Left ventricle myocardium inferior (tissue), 1 donor: ENCODE measurements around the gene VSIG8. TPM values are rescaled to one million over a fixed set of nuclear protein-coding genes. Genes with fewer than 3 reads are reported as not detected.

Experiments
- DNase-seq: peaks from one replicate; pipeline ENCODE4 v3.0.0-alpha.2; 2020
- H3K27ac ChIP-seq: fragments of 200-600 bp; replicated peaks from 2 replicates; pipeline ENCODE4 v1.8.0; 2021
- H3K27me3 ChIP-seq: fragments of 200-600 bp; 2 replicates; pipeline ENCODE4 v1.8.0; 2021; ENCODE audit warnings: low read depth
- H3K36me3 ChIP-seq: fragments of 200-600 bp; 2 replicates; pipeline ENCODE4 v1.8.0; 2021
- H3K4me1 ChIP-seq: fragments of 200-600 bp; 2 replicates; pipeline ENCODE4 v1.8.0; 2021
- H3K4me3 ChIP-seq: fragments of 200-600 bp; 2 replicates; pipeline ENCODE4 v1.8.0; 2021; ENCODE audit warnings: mild to moderate bottlenecking, moderate library complexity
- H3K9me3 ChIP-seq: fragments of 200-600 bp; replicated peaks from 2 replicates; pipeline ENCODE4 v1.8.0; 2021
- intact Hi-C: fragments of 100-400 bp; cut with micrococcal nuclease; formaldehyde crosslinking; loops from one replicate; pipeline ENCODE4 v1.11.0; 2022
- total RNA-seq: library from RNA; stranded (reverse); fragmentation: NEBNext Ultra II Directional; extraction: Animal tissue kit (Norgen Biotek cat#: 25700); gene quantifications from one replicate; pipeline ENCODE4 v1.2.1, GENCODE V29; 2021
- TF ChIP-seq, protein P1 (sequence below): fragments of 200-600 bp; IDR thresholded peaks from 2 replicates; pipeline ENCODE4 v1.8.0; 2021; ENCODE audit warnings: antibody characterized with exemption, mild to moderate bottlenecking, borderline replicate concordance
- donor health status: DM: no; HTN: yes; CAD: no; lungs with severe emphysema.

Gene VSIG8
- total RNA-seq, 1 donor from 2014 or later: not detected

DNA sequence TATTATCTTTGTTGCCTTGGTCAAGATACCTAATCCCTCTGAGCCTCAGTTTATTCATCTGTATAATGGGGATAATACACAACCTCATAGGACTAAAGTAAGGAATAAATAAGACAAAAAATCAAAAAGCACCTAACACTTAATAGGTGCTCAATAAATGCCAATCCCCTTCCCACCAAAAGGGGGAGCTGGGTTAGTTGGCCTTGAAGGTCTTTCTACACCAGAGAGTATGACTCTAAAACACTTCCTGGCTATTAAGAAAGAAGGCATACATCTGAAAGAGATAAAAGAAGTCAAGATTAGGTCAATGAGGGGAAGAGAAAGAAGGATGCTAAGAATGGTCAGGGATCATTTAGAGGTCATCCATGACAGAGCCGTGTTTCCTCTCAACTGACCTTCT lies 11.1 kb downstream of the VSIG8 start:
- H3K9me3 ChIP-seq: no peaks in the 10 kb centered on the region
- TF ChIP-seq, protein P1, sequence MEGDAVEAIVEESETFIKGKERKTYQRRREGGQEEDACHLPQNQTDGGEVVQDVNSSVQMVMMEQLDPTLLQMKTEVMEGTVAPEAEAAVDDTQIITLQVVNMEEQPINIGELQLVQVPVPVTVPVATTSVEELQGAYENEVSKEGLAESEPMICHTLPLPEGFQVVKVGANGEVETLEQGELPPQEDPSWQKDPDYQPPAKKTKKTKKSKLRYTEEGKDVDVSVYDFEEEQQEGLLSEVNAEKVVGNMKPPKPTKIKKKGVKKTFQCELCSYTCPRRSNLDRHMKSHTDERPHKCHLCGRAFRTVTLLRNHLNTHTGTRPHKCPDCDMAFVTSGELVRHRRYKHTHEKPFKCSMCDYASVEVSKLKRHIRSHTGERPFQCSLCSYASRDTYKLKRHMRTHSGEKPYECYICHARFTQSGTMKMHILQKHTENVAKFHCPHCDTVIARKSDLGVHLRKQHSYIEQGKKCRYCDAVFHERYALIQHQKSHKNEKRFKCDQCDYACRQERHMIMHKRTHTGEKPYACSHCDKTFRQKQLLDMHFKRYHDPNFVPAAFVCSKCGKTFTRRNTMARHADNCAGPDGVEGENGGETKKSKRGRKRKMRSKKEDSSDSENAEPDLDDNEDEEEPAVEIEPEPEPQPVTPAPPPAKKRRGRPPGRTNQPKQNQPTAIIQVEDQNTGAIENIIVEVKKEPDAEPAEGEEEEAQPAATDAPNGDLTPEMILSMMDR: no peak
- DNase-seq: no peak
- intact Hi-C loops: no loop called here
- H3K27ac ChIP-seq: no peak overlapping the region
- no peaks in the 10 kb centered on the region for H3K36me3 ChIP-seq
- peaks cover 28% of the 10 kb centered on the region for H3K4me1 ChIP-seq
- H3K27me3 ChIP-seq: no peaks in the 10 kb centered on the region
- no peak overlapping the region for H3K4me3 ChIP-seq

DNA sequence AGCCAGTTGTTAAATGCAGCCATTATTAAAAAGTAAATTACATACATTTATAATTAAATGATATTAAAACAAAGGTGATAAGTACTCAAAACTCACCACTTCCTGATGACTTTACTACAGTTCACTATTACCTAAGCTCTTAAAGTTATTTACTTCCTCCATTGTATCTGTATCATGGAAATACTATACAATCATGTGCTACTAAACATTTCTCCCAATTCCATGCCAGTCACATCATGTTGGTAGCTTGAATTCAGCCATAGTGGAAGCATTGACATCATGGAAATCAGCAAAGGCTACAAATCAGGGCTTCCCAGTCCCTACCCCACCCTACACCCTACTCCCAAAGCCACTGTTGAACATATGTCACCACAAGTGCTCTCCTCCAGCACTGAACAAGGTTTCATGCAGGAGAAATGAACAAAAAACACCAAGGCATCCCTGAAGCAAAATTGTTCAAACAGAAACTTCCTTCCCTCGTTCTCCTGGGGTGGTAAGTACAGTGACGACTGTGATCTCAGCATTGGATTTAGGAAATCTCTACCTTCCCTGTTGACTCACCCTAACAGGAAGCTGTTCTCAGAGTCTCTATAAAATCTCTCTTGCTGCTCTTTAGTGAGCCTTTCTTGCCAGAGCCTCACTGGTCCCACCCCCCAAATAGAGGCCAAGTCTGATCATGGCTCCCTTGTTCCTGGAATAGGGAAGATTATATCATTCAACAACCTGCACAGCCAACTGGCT lies 12.7 kb downstream of the VSIG8 start:
- H3K36me3 ChIP-seq: no peaks in the 10 kb centered on the region
- H3K27me3 ChIP-seq: no peaks in the 10 kb centered on the region
- H3K9me3 ChIP-seq: no peaks in the 10 kb centered on the region
- TF ChIP-seq, protein P1: no peak
- no peak for DNase-seq
- H3K4me3 ChIP-seq: no peak overlapping the region
- H3K27ac ChIP-seq: no peak overlapping the region
- intact Hi-C loops: no loop called here
- peaks cover 19% of the 10 kb centered on the region for H3K4me1 ChIP-seq

DNA sequence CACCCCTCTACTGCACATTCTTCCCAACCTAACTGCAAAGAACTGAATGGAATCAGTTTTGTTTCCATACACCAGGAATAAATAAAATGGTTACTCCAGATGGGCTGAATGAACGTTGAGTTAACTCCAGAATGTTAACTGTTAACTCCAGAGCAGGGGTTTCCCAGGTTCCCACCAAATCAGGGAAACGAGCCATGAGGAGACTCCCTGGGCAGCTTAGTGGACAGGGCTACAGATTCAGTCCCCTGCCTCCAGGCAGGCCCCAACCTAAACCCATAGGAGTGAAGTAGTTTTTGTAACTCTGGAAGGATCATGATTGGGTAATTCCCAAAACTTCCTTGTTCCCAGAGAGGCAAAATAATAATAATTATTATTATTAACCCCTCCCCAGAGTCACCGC lies 14.1 kb downstream of the VSIG8 start:
- Histone ChIP-seq H3K27ac (no peak overlapping the region), H3K9me3 (no peaks in the 10 kb centered on the region), H3K36me3 (no peaks in the 10 kb centered on the region), H3K4me3 (no peak overlapping the region), H3K27me3 (no peaks in the 10 kb centered on the region), H3K4me1 (peaks cover 5% of the 10 kb centered on the region)
- TF ChIP-seq, protein P1: no peak
- intact Hi-C loops: no loop called here
- DNase-seq: no peak

DNA sequence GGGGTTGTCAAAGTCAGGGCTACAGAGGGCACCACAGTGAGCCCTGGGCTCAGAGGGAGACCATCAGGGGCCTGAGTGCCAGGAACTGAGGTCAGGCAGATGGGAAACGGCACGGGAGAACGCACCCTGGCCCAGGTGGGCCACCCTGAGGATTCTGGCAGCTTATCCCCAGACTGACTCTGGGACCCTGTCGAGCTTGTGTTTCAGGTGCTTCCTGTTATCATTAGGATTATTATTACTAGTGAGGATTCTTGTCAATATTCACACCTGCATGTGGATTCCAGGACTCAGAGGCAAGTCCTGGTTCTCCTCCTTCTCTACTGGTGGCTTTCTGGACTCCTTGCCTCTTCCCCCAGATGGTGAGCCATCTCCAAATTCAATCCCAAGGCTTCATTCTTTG lies 15.2 kb downstream of the VSIG8 start:
- H3K27me3 ChIP-seq: no peaks in the 10 kb centered on the region
- H3K36me3 ChIP-seq: no peaks in the 10 kb centered on the region
- no peak overlapping the region for H3K4me3 ChIP-seq
- H3K27ac ChIP-seq: no peak overlapping the region
- intact Hi-C loops: no loop called here
- no peak for DNase-seq
- H3K4me1 ChIP-seq: no peaks in the 10 kb centered on the region
- no peaks in the 10 kb centered on the region for H3K9me3 ChIP-seq
- TF ChIP-seq, protein P1: no peak

DNA sequence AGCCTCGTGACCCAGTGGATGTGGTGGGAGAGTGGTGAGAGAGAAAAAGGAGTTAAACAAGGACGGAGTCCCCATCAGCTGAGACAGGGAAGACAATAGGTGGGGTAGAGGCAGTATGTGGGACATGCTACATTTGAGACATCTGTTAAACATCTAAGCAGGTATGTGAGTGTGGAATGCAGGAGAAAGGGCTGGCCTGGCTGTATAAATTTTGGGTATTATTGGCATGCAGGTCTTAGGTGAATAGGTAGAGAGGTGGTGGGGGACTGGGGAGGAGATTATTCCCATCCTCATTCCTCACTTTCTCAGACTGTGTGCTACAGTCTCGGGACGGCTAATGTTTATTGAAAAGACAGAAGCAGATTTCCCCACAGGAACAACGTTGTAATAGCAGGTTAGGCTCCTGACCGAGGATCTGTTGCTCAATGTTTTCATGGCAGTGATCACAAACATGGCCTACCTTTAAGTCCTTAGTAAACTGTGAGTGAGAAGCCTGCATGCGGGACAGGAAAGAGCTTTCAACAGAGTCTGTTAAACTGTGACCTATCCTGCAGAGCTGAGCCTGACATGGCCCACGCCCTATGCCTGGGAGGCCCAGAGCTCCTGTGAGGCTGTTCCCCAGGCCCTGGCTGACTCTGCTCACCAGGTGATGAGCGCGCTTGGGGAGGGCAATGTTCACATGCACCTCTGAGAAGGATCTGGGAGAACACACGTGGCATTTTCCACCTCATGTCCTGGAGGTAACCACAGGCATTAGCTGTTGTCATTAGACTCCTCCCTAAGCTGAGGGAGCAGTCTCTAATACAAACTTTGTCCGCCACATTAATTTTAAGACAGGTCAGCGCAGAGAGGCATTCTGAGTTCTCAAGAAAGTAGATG lies 16.5 kb downstream of the VSIG8 start:
- H3K4me1 ChIP-seq: no peaks in the 10 kb centered on the region
- no peak for DNase-seq
- no peak overlapping the region for H3K27ac ChIP-seq
- no peaks in the 10 kb centered on the region for H3K9me3 ChIP-seq
- no peaks in the 10 kb centered on the region for H3K36me3 ChIP-seq
- H3K4me3 ChIP-seq: no peak overlapping the region
- TF ChIP-seq, protein P1: no peak
- no peaks in the 10 kb centered on the region for H3K27me3 ChIP-seq
- intact Hi-C loops: no loop called here
